Esophagus squamous epithelium (tissue), 5 donors: Measurements from ENCODE around the gene TAF6L. TPM values are rescaled to one million over a fixed set of nuclear protein-coding genes. Genes with fewer than 3 reads are reported as not detected.

ENCODE experiments used
- DNase-seq: peaks from one replicate; lab custom pipeline; 2025; lab: John Stamatoyannopoulos, UW
- H3K27ac ChIP-seq, 4 donors: fragments of 200-600 bp; sonication (generic); one replicate each; pipeline ENCODE4 v1.5.1; 2016 to 2019; ENCODE audit warnings: mild to moderate bottlenecking in 1 of 4
- H3K27me3 ChIP-seq, 4 donors: fragments of 200-600 bp; sonication (generic); 1 replicate in 3 of 4; 2 replicates in 1 of 4; pipeline versions ENCODE4 v1.5.1 to v1.6.0; 2017 to 2021; ENCODE audit warnings: antibody characterized with exemption in 1 of 4
- H3K36me3 ChIP-seq, 3 donors: fragments of 200-600 bp; sonication (generic); one replicate each; pipeline ENCODE4 v1.5.1; 2016 to 2019
- H3K4me1 ChIP-seq, 3 donors: fragments of 200-600 bp; sonication (generic); one replicate each; pipeline ENCODE4 v1.5.1; 2017 to 2019
- H3K4me3 ChIP-seq, 4 donors: fragments of 200-600 bp; sonication (generic); 1 replicate in 3 of 4; 2 replicates in 1 of 4; pipeline ENCODE4 v1.5.1; 2016 to 2019; ENCODE audit warnings: mild to moderate bottlenecking in 2 of 4, moderate library complexity in 1 of 4
- H3K9me3 ChIP-seq, 3 donors: fragments of 200-600 bp; sonication (generic); one replicate each; pipeline ENCODE4 v1.5.1; 2016 to 2019
- CTCF ChIP-seq, 6 experiments: fragments of 450-650 bp in 4 of 6; fragments of 200-600 bp in 2 of 6; sonication (generic) in 2 of 6; IDR thresholded peaks; one replicate each; pipeline ENCODE4 v1.5.1; 2016 to 2019; ENCODE audit warnings: antibody characterized with exemption in 6 of 6, mild to moderate bottlenecking in 4 of 6, moderate library complexity in 4 of 6
- POLR2A ChIP-seq, 4 donors: fragments of 450-650 bp; IDR thresholded peaks; one replicate each; pipeline ENCODE4 v1.6.1; 2017; ENCODE audit warnings: antibody characterized with exemption in 4 of 4, mild to moderate bottlenecking in 4 of 4, moderate library complexity in 3 of 4
- WGBS, 2 donors: methylation state at CpG; one replicate each; pipeline ENCODE4 v1.1.5; 2018; 5-methylcytosine and 5-hydroxymethylcytosine counted together
- intact Hi-C: fragments of 100-400 bp; cut with DNase I; formaldehyde crosslinking; loops from one replicate; pipeline ENCODE4 v1.15.0; 2022
- total RNA-seq, 4 donors: library from RNA; depleted of rRNA; stranded (reverse); fragments of >200 nt; gene quantifications; one replicate each; pipeline ENCODE4 v1.1.0, GENCODE V29; 2016
- donor health status: DM: yes; HTN: yes; CAD: no.

TAF6L gene
- total RNA-seq, 4 donors from 2014 or later, result 11.5 to 40.2 (median 19.0) TPM

- WGBS, 2 donors, result 0 to 5% methylated on average over 13 to 14 of the region's 14 CpGs
- no peaks in the 10 kb centered on the region for H3K9me3 ChIP-seq
- no peak for DNase-seq
- peaks cover 28 to 53% (median 35%) of the 10 kb centered on the region in 3 donors for H3K36me3 ChIP-seq
- TF ChIP-seq POLR2A (IDR thresholded peaks at IDR 0.05), result no peak
- intact Hi-C loops, result no loop called here
- H3K27ac ChIP-seq, result peak overlapping the region; percentile 89 to 96 (median 96)
- peak overlapping the region; percentile 78 to 100 (median 90) for H3K4me3 ChIP-seq
- no peaks in the 10 kb centered on the region for H3K27me3 ChIP-seq
- H3K4me1 ChIP-seq, result peaks cover 12 to 38% (median 26%) of the 10 kb centered on the region in 3 donors
Observed at GRCh38 chr11:62804310-62805075, 33.3 kb downstream of the TAF6L start.

GRCh38 chr11:62805076-62805892, 34.1 kb downstream of the TAF6L start, which contains the start of gene NXF1:
NXF1 (minus strand) TSS chr11:62805440; CDS start chr11:62805356, 84 bp downstream.
- H3K27ac ChIP-seq, result peak within 1 kb of the TSS; percentile 89 to 96 (median 96)
- TF ChIP-seq POLR2A (IDR thresholded peaks at IDR 0.05) (peak; percentile 68 to 100 (median 98)), CTCF (IDR thresholded peaks at IDR 0.05) (peak in 3 of 6 experiments; percentile 35)
- intact Hi-C loops, result no loop called here

GRCh38 chr11:62805961-62806441, 34.8 kb downstream of the TAF6L start:
- no peaks in the 10 kb centered on the region for H3K27me3 ChIP-seq
- intact Hi-C loops, result no loop called here
- H3K27ac ChIP-seq, result peak overlapping the region; percentile 89 to 96 (median 96)
- TF ChIP-seq CTCF (IDR thresholded peaks at IDR 0.05) (no peak), POLR2A (IDR thresholded peaks at IDR 0.05) (no peak)
- H3K36me3 ChIP-seq, result peaks cover 15 to 37% (median 21%) of the 10 kb centered on the region in 3 donors
- no peak for DNase-seq
- H3K4me3 ChIP-seq, result peak overlapping the region; percentile 78 to 100 (median 90)
- no peaks in the 10 kb centered on the region for H3K9me3 ChIP-seq
- WGBS, 2 donors, result 11 to 28% methylated on average over 5 to 9 of the region's 12 CpGs
- H3K4me1 ChIP-seq, result peaks cover 12 to 38% (median 26%) of the 10 kb centered on the region in 3 donors

More at GRCh38 chr11:62805076-62805892, 34.1 kb downstream of the TAF6L start, which contains the start of gene NXF1:
- no peaks in the 10 kb centered on the region for H3K9me3 ChIP-seq
- H3K4me1 ChIP-seq, result peaks cover 12 to 38% (median 26%) of the 10 kb centered on the region in 3 donors
- DNase-seq, result peak; percentile 60
- H3K4me3 ChIP-seq, result peak within 1 kb of the TSS; percentile 78 to 100 (median 90)
- 0% methylated on average over 8 to 9 of the region's 77 CpGs for WGBS, 2 donors
- H3K27me3 ChIP-seq, result no peaks in the 10 kb centered on the region
- H3K36me3 ChIP-seq, result peaks cover 21 to 45% (median 27%) of the 10 kb centered on the region in 3 donors

GRCh38 chr11:62806611-62807121, 35.5 kb downstream of the TAF6L start:
- H3K4me3 ChIP-seq, result peak overlapping the region in 1 of 4 donors; percentile 89
- peaks cover 12 to 38% (median 26%) of the 10 kb centered on the region in 3 donors for H3K4me1 ChIP-seq
- H3K27ac ChIP-seq, result peak overlapping the region; percentile 89 to 96 (median 96)
- DNase-seq, result no peak
- H3K36me3 ChIP-seq, result peaks cover 9 to 31% (median 15%) of the 10 kb centered on the region in 3 donors
- intact Hi-C loops, result no loop called here
- no peaks in the 10 kb centered on the region for H3K27me3 ChIP-seq
- TF ChIP-seq CTCF (IDR thresholded peaks at IDR 0.05) (no peak), POLR2A (IDR thresholded peaks at IDR 0.05) (peak in 1 of 4 donors; percentile 23)
- no peaks in the 10 kb centered on the region for H3K9me3 ChIP-seq
- 76% methylated on average over 3 of the region's 5 CpGs; no CpG with 5 or more reads in 1 of the 2 donors for WGBS, 2 donors

- DNase-seq, result no peak
- Histone ChIP-seq H3K4me3 (no peak overlapping the region), H3K36me3 (peaks cover 0 to 37% (median 3%) of the 10 kb centered on the region in 3 donors), H3K27me3 (no peaks in the 10 kb centered on the region), H3K4me1 (peaks cover 9 to 16% (median 13%) of the 10 kb centered on the region in 3 donors), H3K27ac (no peak overlapping the region), H3K9me3 (no peaks in the 10 kb centered on the region)
- WGBS, 2 donors, result 28 to 33% methylated on average over 1 of the region's 1 CpG
- no peak for TF ChIP-seq POLR2A (IDR thresholded peaks at IDR 0.05)
- no peak for TF ChIP-seq CTCF (IDR thresholded peaks at IDR 0.05)
- intact Hi-C loops, result no loop called here
Observed at GRCh38 chr11:62810748-62811147, 39.6 kb downstream of the TAF6L start.
